SK-N-SH (cell line): Measurements from ENCODE around the gene AGAP1. TPM values are rescaled to one million over a fixed set of nuclear protein-coding genes. Genes with fewer than 3 reads are reported as not detected.

Source experiments
- CTCF ChIA-PET: fragments of 300-600, 350-600 bp; formaldehyde crosslinking; extraction: SDS; loops from one replicate; lab custom pipeline; 2021; lab: Yijun Ruan, JAX
- POLR2A ChIA-PET: fragments of 350-600 bp; sonication (Branson Sonifier 250); formaldehyde crosslinking; extraction: SDS; loops from one replicate; lab custom pipeline; 2020; ENCODE audit warnings: antibody characterized with exemption, inconsistent platforms; lab: Yijun Ruan, JAX
- DNase-seq: peaks from one replicate; pipeline ENCODE4 v3.0.0; 2012
- H2AFZ ChIP-seq: fragments of 200-600 bp; sonication (generic); 2 replicates; pipeline ENCODE4 v1.8.1; 2016; ENCODE audit warnings: antibody characterized with exemption, mild to moderate bottlenecking, low read depth
- H3F3A ChIP-seq: fragments of 200-600 bp; sonication (generic); replicated peaks from 2 replicates; pipeline ENCODE3; 2016; ENCODE audit warnings: antibody characterized with exemption, mild to moderate bottlenecking; ENCODE audit not compliant: insufficient read depth
- H3K27ac ChIP-seq, 2 experiments: fragments of 200-500 bp in 1 of 2; fragments of 200-600 bp in 1 of 2; sonication (Bioruptor generic) in 1 of 2; sonication (generic), shearing (Covaris generic) in 1 of 2; 2 replicates each; pipeline versions ENCODE4 v1.5.1 to v1.6.1; 2014 to 2016; ENCODE audit warnings: low read depth in 2 of 2, inconsistent platforms in 1 of 2, low read length in 1 of 2, mild to moderate bottlenecking in 1 of 2, mixed read lengths in 1 of 2
- H3K27me3 ChIP-seq: fragments of 200-600 bp; sonication (generic), shearing (Covaris generic); 2 replicates; pipeline ENCODE4 v1.6.1; 2016; ENCODE audit warnings: mixed run types; ENCODE audit not compliant: insufficient read depth
- H3K36me3 ChIP-seq, 2 experiments: fragments of 200-500 bp in 1 of 2; fragments of 200-600 bp in 1 of 2; sonication (Bioruptor generic) in 1 of 2; sonication (generic) in 1 of 2; replicated peaks in 1 of 2; 2 replicates each; pipeline versions ENCODE3 to v1.5.1; 2014 to 2016; ENCODE audit warnings: low read length in 1 of 2, mild to moderate bottlenecking in 1 of 2; ENCODE audit not compliant: insufficient read depth in 2 of 2, control insufficient read depth in 1 of 2
- H3K4me1 ChIP-seq, 2 experiments: fragments of 200-500 bp in 1 of 2; fragments of 200-600 bp in 1 of 2; sonication (Bioruptor generic) in 1 of 2; sonication (generic), shearing (Covaris generic) in 1 of 2; 2 replicates each; pipeline versions ENCODE4 v1.5.1 to v1.6.1; 2014 to 2016; ENCODE audit warnings: low read depth in 1 of 2, low read length in 1 of 2, mixed run types in 1 of 2; ENCODE audit not compliant: insufficient read depth in 2 of 2, control insufficient read depth in 1 of 2
- H3K4me2 ChIP-seq: fragments of 200-600 bp; sonication (generic), shearing (Covaris generic); 2 replicates; pipeline ENCODE4 v1.6.1; 2017; ENCODE audit warnings: mixed run types
- H3K4me3 ChIP-seq, 2 experiments: fragments of 200-500 bp in 1 of 2; fragments of 200-600 bp in 1 of 2; sonication (Bioruptor generic) in 1 of 2; sonication (generic), shearing (Covaris generic) in 1 of 2; 2 replicates each; pipeline versions ENCODE4 v1.5.1 to v1.8.1; 2014 to 2016; ENCODE audit warnings: low read depth in 2 of 2, inconsistent platforms in 1 of 2, low read length in 1 of 2, mild to moderate bottlenecking in 1 of 2, mixed read lengths in 1 of 2, moderate library complexity in 1 of 2
- H3K79me2 ChIP-seq: fragments of 200-600 bp; sonication (generic); 2 replicates; pipeline ENCODE4 v1.8.1; 2017; ENCODE audit warnings: mild to moderate bottlenecking; ENCODE audit not compliant: insufficient read depth
- H3K9ac ChIP-seq: fragments of 200-600 bp; sonication (generic); 2 replicates; pipeline ENCODE4 v1.6.1; 2017; ENCODE audit warnings: mixed run types
- H3K9me2 ChIP-seq: fragments of 200-600 bp; sonication (generic); 2 replicates; pipeline ENCODE4 v1.6.1; 2017; ENCODE audit warnings: mixed run types
- H3K9me3 ChIP-seq: fragments of 200-600 bp; sonication (generic); 2 replicates; pipeline ENCODE4 v1.6.1; 2017; ENCODE audit warnings: mixed run types, mild to moderate bottlenecking, moderate library complexity
- H4K20me1 ChIP-seq: fragments of 200-600 bp; sonication (generic); 2 replicates; pipeline ENCODE4 v1.6.1; 2017; ENCODE audit warnings: mild to moderate bottlenecking, mixed run types; ENCODE audit not compliant: insufficient read depth
- CTCF ChIP-seq: fragments of 200-600 bp; sonication (generic); IDR thresholded peaks from 2 replicates; pipeline ENCODE4 v1.6.1; 2017; ENCODE audit warnings: antibody characterized with exemption, mild to moderate bottlenecking, moderate library complexity
- ELF1 ChIP-seq: IDR thresholded peaks from 2 replicates; pipeline ENCODE4 v1.4.0; 2012
- EP300 ChIP-seq, 2 experiments: IDR thresholded peaks; 2 replicates each; pipeline versions ENCODE4 v1.4.0 to v1.6.1; 2012; ENCODE audit warnings: borderline replicate concordance in 1 of 2, low read depth in 1 of 2, low read length in 1 of 2
- EZH2phosphoT487 ChIP-seq: fragments of 200-600 bp; sonication (generic); IDR thresholded peaks from 2 replicates; pipeline ENCODE4 v1.6.1; 2017; ENCODE audit warnings: low read depth, mixed run types, mild to moderate bottlenecking, antibody characterized with exemption, moderate library complexity, borderline replicate concordance
- GABPA ChIP-seq: IDR thresholded peaks from 2 replicates; pipeline ENCODE4 v1.4.0; 2012; ENCODE audit warnings: low read depth, mild to moderate bottlenecking
- IRF3 ChIP-seq: fragments of 150-350 bp; IDR thresholded peaks from 2 replicates; pipeline ENCODE4 v1.6.1; 2016; ENCODE audit warnings: mild to moderate bottlenecking, low read depth, low read length
- MAX ChIP-seq: IDR thresholded peaks from 2 replicates; pipeline ENCODE4 v1.4.0; 2012; ENCODE audit warnings: low read depth
- USF1 ChIP-seq: IDR thresholded peaks from 2 replicates; pipeline ENCODE4 v1.4.0; 2012; ENCODE audit warnings: low read depth, borderline replicate concordance
- YY1 ChIP-seq: IDR thresholded peaks from 2 replicates; pipeline ENCODE4 v1.4.0; 2012; ENCODE audit warnings: low read depth, mild to moderate bottlenecking
- ZBTB33 ChIP-seq: IDR thresholded peaks from 2 replicates; pipeline ENCODE4 v1.4.0; 2012; ENCODE audit warnings: low read depth, borderline replicate concordance
- WGBS: methylation state at CpG from one replicate; pipeline ENCODE4 v1.1.6; 2017; ENCODE audit warnings: low lambda C conversion rate; 5-methylcytosine and 5-hydroxymethylcytosine counted together
- polyA plus RNA-seq, 3 experiments: library from polyadenylated mRNA; depleted of rRNA; stranded (reverse); fragments of >200 nt; gene quantifications; 2 replicates each; pipeline ENCODE4 v1.2.3, GENCODE V29; 2012

AGAP1 gene
- polyA plus RNA-seq, 1 of the 3 experiments (the other 2 are of a cell fraction), result 8.8 TPM

- Histone ChIP-seq H3K27ac (no peak overlapping the region), H3K9ac (no peak overlapping the region), H4K20me1 (peaks cover 19% of the 10 kb centered on the region), H3F3A (no peaks in the 10 kb centered on the region), H2AFZ (no peak overlapping the region), H3K9me3 (no peaks in the 10 kb centered on the region), H3K4me3 (no peak overlapping the region), H3K4me2 (no peak overlapping the region), H3K79me2 (peaks cover 15% of the 10 kb centered on the region; the same call in 1 of the 2 replicates), H3K36me3 (no peaks in the 10 kb centered on the region), H3K9me2 (no peaks in the 10 kb centered on the region), H3K4me1 (no peaks in the 10 kb centered on the region; a peak in 1 of 4 replicates), H3K27me3 (no peaks in the 10 kb centered on the region)
- TF ChIP-seq IRF3 (no peak), USF1 (no peak), EP300 (IDR thresholded peaks at IDR 0.05; ENCODE audit: borderline replicate concordance in 1 of 2, low read depth in 1 of 2, low read length in 1 of 2) (no peak), CTCF (no peak), GABPA (no peak), YY1 (no peak), EZH2phosphoT487 (no peak), MAX (no peak), ZBTB33 (no peak), ELF1 (no peak)
- DNase-seq, result no peak
- WGBS, result 89% methylated on average over 4 of the region's 4 CpGs
- POLR2A ChIA-PET, result no interaction called here
- CTCF ChIA-PET, result interaction anchor here (0.7 kb wide), 1 partner anchor 33 kb away, joined by 3 read pairs; no protein-coding TSS in a partner anchor
These were observed 133.8 kb downstream of the AGAP1 start for GRCh38 chr2:235627682-235628081.
